Ectodermal cell (in vitro differentiated cells): ENCODE results near the gene TEKTIP1.

Experiments used
- H3K27ac ChIP-seq: 2 replicates; pipeline ENCODE4 v1.7.0; 2013; ENCODE audit warnings: mild to moderate bottlenecking, low read depth, low read length; ENCODE audit not compliant: insufficient read depth, poor library complexity, severe bottlenecking
- H3K27me3 ChIP-seq: 2 replicates; pipeline ENCODE4 v1.7.0; 2013; ENCODE audit warnings: mild to moderate bottlenecking, low read length; ENCODE audit not compliant: insufficient read depth, control insufficient read depth, poor library complexity, severe bottlenecking
- H3K36me3 ChIP-seq: one replicate; pipeline ENCODE4 v1.7.0; 2013; ENCODE audit warnings: low read length; ENCODE audit not compliant: control insufficient read depth, insufficient read depth
- H3K4me1 ChIP-seq: one replicate; pipeline ENCODE4 v1.7.0; 2013; ENCODE audit warnings: low read length; ENCODE audit not compliant: control insufficient read depth, insufficient read depth
- H3K4me3 ChIP-seq: 2 replicates; pipeline ENCODE4 v1.7.0; 2013; ENCODE audit warnings: low read depth, low read length, control low read depth; ENCODE audit not compliant: insufficient read depth
- H3K9me3 ChIP-seq: 2 replicates; pipeline ENCODE4 v1.7.0; 2013; ENCODE audit warnings: mild to moderate bottlenecking, low read length, moderate library complexity; ENCODE audit not compliant: control insufficient read depth
- WGBS, 2 experiments: methylation state at CpG; one replicate each; pipeline ENCODE4 v1.1.7; 2013; ENCODE audit warnings: missing lambda C conversion rate in 2 of 2; 5-methylcytosine and 5-hydroxymethylcytosine counted together

The TEKTIP1 gene

GRCh38 chr19:3547767-3548282 lies 8.9 kb downstream of the TEKTIP1 start:
- WGBS, 2 experiments = 94% methylated on average over 36 of the region's 36 CpGs
- Histone ChIP-seq H3K4me1 (peaks cover 8% of the 10 kb centered on the region), H3K27ac (no peak overlapping the region), H3K36me3 (no peaks in the 10 kb centered on the region), H3K27me3 (no peaks in the 10 kb centered on the region), H3K9me3 (no peaks in the 10 kb centered on the region), H3K4me3 (no peak overlapping the region)

- H3K27me3 ChIP-seq = no peaks in the 10 kb centered on the region
- WGBS, 2 experiments = 90 to 91% methylated on average over 14 of the region's 14 CpGs
- H3K4me3 ChIP-seq = no peak overlapping the region
- H3K36me3 ChIP-seq = no peaks in the 10 kb centered on the region
- H3K9me3 ChIP-seq = no peaks in the 10 kb centered on the region
- H3K4me1 ChIP-seq = peaks cover 8% of the 10 kb centered on the region
- H3K27ac ChIP-seq = no peak overlapping the region
These were observed 9.6 kb downstream of the TEKTIP1 start for GRCh38 chr19:3548606-3549005.

DNA sequence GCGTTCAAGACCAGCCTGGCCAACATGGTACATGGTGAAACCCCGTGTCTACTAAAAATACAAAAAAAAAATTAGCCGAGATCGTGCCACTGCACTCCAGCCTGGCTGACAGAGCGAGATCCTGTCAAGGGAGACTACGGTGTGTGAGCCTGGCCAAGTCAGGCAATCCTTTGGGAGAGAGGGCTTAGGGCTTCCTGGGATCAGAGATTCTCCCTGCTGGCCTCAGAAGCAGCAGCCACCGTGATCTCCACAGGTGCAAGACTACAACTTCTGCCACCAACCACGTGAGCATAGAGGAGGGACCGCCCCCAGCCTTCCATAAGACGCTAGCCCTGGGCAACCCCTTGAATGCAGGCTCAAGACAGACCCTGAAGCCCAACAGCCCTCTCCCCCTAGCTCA lies 10.8 kb downstream of the TEKTIP1 start:
- no peaks in the 10 kb centered on the region for H3K36me3 ChIP-seq
- peaks cover 2% of the 10 kb centered on the region for H3K4me1 ChIP-seq
- no peaks in the 10 kb centered on the region for H3K9me3 ChIP-seq

DNA sequence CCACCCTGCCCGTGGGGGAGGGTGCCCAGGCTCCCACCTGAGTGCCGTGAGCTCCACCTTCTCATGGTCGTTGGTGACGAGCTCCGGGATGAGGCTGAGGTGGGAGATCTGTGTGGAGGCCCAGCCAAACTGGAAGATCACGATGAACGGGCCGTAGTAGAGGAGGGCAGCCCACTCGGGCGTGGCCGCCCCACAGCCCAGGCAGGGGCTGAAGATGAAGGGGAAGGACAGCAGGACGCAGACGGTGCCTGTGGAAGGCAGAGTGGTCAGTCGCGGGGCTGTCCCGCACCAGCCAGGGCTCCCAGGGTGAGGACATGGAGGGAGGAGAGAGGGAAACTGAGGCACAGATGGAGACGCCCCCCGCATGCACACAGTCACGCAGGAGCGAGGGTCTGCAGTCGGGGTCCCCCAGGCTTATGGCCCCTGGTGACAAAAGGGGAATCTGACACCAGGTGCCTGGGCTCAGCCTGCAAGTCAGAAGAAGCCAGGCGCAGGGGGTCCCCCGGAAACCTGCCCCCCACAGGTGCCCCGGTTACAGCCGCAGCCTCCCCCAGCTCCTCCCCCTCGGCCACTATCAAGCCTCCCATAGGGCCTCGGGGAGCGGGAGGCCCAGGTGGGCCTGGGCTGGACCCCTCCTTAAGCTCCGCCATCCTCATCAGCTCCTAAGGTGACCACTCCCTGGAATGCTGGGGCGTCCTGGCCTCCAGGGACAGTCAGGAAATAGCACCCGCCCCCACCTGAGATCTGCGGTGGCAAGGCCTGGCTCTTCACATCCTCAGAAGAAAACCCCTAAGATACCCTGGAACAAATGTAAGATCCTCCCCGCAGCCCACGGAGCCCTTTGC lies 12.2 kb downstream of the TEKTIP1 start:
- H3K4me3 ChIP-seq = no peak overlapping the region
- no peaks in the 10 kb centered on the region for H3K36me3 ChIP-seq
- H3K27ac ChIP-seq = no peak overlapping the region
- H3K4me1 ChIP-seq = no peaks in the 10 kb centered on the region
- 94 to 95% methylated on average over 34 of the region's 34 CpGs for WGBS, 2 experiments
- H3K9me3 ChIP-seq = no peaks in the 10 kb centered on the region
- H3K27me3 ChIP-seq = no peaks in the 10 kb centered on the region

More for the DNA sequence above, 10.8 kb downstream of the TEKTIP1 start:
- 90 to 91% methylated on average over 10 of the region's 10 CpGs for WGBS, 2 experiments
- Histone ChIP-seq H3K27me3 (no peaks in the 10 kb centered on the region), H3K4me3 (no peak overlapping the region), H3K27ac (no peak overlapping the region)

DNA sequence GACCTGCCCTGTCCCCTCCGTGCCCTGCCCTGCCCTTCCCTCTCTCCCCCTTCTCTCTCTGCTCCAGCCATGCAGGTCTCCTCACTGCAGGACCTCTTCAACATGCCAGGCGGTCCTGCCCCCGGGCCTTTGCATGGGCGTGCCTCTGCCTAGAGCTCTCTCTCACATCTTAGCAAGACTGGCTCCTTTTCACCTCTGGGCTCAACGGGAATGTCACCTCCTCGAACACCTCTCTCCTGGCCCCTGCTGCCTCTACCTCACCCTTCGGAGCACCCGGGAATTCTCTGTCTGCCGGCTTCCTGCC lies 12.8 kb downstream of the TEKTIP1 start:
- H3K27me3 ChIP-seq = peaks cover 4% of the 10 kb centered on the region
- 86 to 88% methylated on average over 9 of the region's 9 CpGs for WGBS, 2 experiments
- H3K4me1 ChIP-seq = peaks cover 5% of the 10 kb centered on the region
- no peaks in the 10 kb centered on the region for H3K36me3 ChIP-seq
- no peak overlapping the region for H3K27ac ChIP-seq
- H3K9me3 ChIP-seq = no peaks in the 10 kb centered on the region
- H3K4me3 ChIP-seq = no peak overlapping the region

DNA sequence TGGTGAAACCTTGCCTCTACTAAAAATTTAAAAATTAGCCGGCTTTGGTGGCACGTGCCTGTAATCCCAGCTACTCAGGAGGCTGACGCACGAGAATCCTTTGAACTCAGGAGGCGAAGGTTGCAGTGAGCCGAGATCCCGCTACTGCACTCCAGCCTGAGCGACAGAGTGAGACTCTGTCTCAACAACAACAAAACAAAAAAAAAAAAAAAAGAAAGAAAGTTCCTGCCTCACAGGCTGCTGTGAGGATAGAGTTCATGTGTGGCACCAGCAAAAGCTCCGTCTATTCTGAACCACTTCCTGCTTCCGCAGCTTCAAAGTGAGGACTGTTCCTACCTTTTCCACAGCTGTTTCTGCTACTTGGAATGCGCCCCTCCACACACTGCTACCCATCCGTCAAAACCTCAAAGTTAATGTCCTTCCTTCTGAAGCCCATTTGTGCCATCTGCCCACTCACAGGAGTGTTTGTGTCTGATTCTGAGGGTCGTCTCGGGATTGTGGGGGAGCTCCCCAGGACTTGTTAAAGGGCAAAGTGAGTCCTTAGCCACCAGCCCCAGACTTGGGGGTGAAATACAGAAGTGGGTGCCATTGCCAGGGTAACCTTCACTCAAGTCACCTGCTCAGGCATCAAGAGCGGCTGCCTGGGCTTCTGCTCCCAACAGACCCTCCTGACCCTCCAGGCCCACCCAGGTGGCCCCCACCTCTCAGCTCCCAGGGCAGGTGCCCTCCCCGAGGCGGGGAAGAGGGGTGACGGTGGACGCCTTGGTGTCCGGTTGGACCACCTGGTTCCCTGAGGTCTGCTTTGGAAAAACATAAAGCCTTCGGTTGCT lies 15.5 kb downstream of the TEKTIP1 start:
- WGBS, 2 experiments = 91 to 93% methylated on average over 21 of the region's 21 CpGs
- no peak overlapping the region for H3K4me3 ChIP-seq

DNA sequence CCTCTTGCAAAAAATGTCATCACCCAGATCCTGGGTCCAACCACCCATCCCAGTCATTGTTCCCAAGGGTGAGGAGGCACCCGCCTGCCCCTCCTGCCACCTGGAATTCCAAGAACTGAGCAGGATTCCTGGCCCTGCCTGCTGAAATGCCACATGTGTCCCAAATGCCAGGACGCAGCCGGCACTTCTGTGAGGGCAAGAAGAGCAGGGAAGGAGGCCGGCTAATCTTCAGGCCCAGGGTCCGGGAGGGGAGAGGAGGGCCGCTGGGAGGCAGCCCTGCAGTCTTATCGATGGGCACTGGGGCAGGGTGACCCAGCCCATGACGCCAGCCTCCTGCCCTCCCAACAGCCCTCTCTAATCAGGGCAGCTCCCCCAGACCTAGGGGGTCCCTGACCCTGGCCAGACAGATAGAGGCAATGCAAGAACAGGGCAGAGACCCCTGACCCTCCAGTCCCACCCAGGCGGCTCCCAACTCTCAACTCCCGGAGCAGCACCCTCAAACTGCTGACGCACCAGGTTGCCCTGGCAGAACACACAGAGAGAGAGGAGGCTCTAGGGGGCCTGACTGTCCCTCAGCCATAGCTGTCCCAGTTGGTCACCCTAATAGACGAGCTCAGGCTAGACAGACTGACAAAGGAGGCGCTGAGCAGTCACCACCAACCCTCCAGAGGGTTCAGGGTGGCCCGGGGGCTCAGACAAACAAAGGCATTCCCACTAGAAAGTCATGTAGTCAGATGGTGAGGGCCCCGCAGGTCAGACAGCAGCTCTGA lies 16.9 kb downstream of the TEKTIP1 start:
- Histone ChIP-seq H3K27me3 (peaks cover 8% of the 10 kb centered on the region), H3K27ac (no peak overlapping the region), H3K36me3 (no peaks in the 10 kb centered on the region), H3K9me3 (no peaks in the 10 kb centered on the region), H3K4me1 (peaks cover 8% of the 10 kb centered on the region), H3K4me3 (no peak overlapping the region)
- WGBS, 2 experiments = 90 to 91% methylated on average over 15 of the region's 15 CpGs

More for the DNA sequence above, 15.5 kb downstream of the TEKTIP1 start:
- peaks cover 8% of the 10 kb centered on the region for H3K27me3 ChIP-seq
- H3K9me3 ChIP-seq = no peaks in the 10 kb centered on the region
- no peaks in the 10 kb centered on the region for H3K36me3 ChIP-seq
- H3K27ac ChIP-seq = no peak overlapping the region
- H3K4me1 ChIP-seq = peaks cover 8% of the 10 kb centered on the region

DNA sequence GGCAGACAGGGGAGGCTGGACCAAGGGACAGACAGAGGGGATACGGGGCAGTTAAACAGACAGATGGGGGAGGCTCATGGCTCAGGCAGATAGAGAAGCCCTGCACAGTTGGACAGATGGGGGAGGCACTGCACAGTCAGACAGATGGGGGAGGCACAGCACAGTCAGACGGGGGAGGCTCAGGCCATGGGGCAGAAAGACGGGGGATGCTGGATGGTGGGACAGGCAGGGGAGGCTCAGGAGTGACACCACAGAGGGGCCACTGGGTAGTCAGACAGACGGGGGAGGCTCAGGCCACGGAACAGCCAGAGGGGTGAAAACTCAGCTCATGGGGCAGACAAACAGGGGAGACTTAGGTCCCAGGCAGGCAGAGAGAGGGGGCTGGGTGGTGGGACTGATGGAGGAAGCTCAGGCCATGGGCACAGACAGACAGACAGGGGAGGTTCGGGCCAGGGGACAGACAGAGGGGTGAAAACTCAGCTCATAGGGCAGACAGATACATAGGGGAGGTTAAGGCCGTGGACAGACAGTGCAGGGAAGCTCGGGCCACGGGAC lies 17.5 kb downstream of the TEKTIP1 start:
- Histone ChIP-seq H3K4me1 (peaks cover 8% of the 10 kb centered on the region), H3K27me3 (peaks cover 8% of the 10 kb centered on the region), H3K36me3 (no peaks in the 10 kb centered on the region), H3K9me3 (no peaks in the 10 kb centered on the region), H3K4me3 (peak overlapping the region; percentile 62), H3K27ac (no peak overlapping the region)
- WGBS, 2 experiments = 53 to 55% methylated on average over 9 of the region's 9 CpGs

DNA sequence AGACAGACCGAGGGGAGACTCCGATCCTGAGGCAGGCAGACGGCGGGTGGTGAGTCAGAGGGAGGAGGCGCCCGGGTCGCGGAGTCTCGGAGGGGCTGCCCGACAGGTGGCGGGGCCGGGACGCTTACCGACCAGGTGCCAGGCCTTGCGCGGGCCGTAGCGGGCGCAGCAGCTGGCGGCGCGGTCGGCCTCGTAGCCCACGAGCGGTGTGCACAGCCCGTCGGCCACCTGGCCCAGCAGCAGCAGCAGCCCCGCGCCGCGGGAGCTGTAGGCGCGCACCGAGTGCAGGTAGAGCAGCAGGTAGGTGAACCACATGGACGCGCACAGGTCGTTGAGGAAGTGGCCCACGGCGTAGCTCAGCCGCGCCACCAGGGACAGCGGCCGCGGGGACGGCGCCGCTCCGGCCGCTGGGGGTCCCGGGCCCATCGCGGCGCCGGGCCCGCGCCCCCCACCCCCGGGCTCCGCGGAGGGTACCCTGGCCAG lies 18.0 kb downstream of the TEKTIP1 start:
- Histone ChIP-seq H3K36me3 (no peaks in the 10 kb centered on the region), H3K27ac (no peak overlapping the region), H3K4me3 (peak overlapping the region; percentile 62), H3K27me3 (peaks cover 8% of the 10 kb centered on the region), H3K9me3 (no peaks in the 10 kb centered on the region), H3K4me1 (peaks cover 8% of the 10 kb centered on the region)
- 1% methylated on average over 60 of the region's 60 CpGs for WGBS, 2 experiments
